ENCODE results near the gene ANKRD61. TPM values are rescaled to one million over a fixed set of nuclear protein-coding genes. Genes with fewer than 3 reads are reported as not detected.

ANKRD61 gene
- 0.26 to 0.97 TPM (median 0.67 TPM) in 5 replicates for total RNA-seq (2022; extraction: Qiagen RNA extraction)

DNA sequence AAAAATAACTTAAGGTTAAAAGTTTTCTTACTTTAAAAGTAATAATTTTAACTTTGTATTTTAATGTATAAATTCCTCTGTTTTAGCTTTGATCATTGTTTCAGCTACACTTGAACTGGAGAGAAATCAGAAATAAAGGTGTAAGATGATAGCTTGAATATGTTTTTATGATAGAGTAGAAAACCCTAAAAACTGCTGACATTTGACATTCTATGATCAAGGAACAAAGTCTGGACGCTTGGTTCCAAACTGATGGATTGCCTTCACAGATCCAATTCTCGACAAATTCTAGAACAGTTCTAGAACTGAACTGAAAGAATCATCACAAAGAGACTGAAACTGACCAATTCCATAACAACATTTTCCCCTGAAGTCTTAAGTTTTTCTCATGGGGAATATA, at the start of gene ANKRD61:
TSS of gene ANKRD61 (plus strand) at position 389 of the 400 bp plus-strand sequence. CDS start at position 389, 0 bp downstream.

DNA sequence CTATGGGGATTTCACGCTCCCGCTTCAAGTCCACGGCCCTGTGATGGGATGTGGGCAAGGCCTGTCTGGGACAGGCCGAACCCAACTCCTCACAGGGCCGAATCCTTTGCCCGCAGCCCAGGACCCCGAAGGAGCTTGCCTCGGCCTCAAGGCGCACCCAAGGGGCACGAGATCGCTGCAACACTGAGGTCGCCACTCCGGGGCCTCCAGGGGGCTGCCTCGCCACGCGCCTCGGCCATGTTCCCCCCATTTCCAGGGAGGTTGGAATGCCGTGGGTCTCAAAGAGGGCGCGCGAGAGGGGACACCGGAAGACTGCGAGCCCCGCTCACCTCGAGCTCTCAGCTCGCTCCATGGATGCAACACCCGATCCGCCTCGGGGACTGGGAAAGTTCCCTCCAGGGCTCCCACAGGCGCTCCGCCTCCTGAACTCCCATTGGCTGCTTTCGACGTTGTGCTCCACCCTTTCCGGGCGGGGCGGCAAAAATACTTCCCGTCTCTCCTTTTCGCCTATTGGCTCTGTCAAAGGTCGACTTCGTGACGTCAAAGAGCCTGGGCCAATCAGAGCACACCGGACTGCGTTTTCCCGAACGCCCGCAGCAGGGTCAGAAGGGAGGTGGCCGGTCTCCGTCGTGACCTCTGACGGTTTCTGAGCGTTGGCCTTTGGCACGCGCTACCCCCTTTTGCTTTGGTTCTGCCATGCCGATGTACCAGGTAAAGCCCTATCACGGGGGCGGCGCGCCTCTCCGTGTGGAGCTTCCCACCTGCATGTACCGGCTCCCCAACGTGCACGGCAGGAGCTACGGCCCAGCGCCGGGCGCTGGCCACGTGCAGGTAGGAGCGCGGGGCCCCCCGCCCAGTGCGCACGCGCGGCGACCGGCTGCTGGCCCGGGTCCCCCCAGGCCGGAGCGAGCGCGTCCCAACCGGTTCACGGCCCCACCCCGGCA, 22.2 kb upstream of the ANKRD61 start, which contains the start of the genes AIMP2 and PMS2:
TSS of gene AIMP2 (plus strand) at position 605 of the 944 bp plus-strand sequence. CDS start at position 697, 92 bp downstream.
TSS of gene PMS2 (minus strand) at position 382 of the 944 bp plus-strand sequence. CDS start at position 352, 30 bp downstream.

Other genes starting within 250 kb of the ANKRD61 start
- 18.7 to 26.9 TPM (median 24.8 TPM) in 5 replicates for gene RNF216, start 249.7 kb upstream of the ANKRD61 start, total RNA-seq (2022; extraction: Qiagen RNA extraction)
- gene OCM, start 150.6 kb upstream of the ANKRD61 start, total RNA-seq (2022; extraction: Qiagen RNA extraction), result not detected in 5 replicates
- gene CCZ1, start 132.6 kb upstream of the ANKRD61 start, total RNA-seq (2022; extraction: Qiagen RNA extraction), result 72.6 to 77.0 TPM (median 75.5 TPM) in 5 replicates
- gene RSPH10B, start 60.7 kb upstream of the ANKRD61 start, total RNA-seq (2022; extraction: Qiagen RNA extraction), result 0.10 to 0.16 TPM (median 0.12 TPM) in 3 of 5 replicates, not detected in the others
- gene PMS2, start 22.3 kb upstream of the ANKRD61 start, total RNA-seq (2022; extraction: Qiagen RNA extraction), result 11.5 to 15.4 TPM (median 14.1 TPM) in 5 replicates
- gene AIMP2, start 22.1 kb upstream of the ANKRD61 start, total RNA-seq (2022; extraction: Qiagen RNA extraction), result 77.8 to 91.5 TPM (median 85.4 TPM) in 5 replicates
- 65.2 to 89.4 TPM (median 80.4 TPM) in 5 replicates for gene EIF2AK1, start 27.8 kb downstream of the ANKRD61 start, total RNA-seq (2022; extraction: Qiagen RNA extraction)
- gene USP42, start 73.6 kb downstream of the ANKRD61 start, total RNA-seq (2022; extraction: Qiagen RNA extraction), result 6.4 to 9.5 TPM (median 8.4 TPM) in 5 replicates
- gene CYTH3, start 241.2 kb downstream of the ANKRD61 start, total RNA-seq (2022; extraction: Qiagen RNA extraction), result 26.1 to 35.1 TPM (median 31.3 TPM) in 5 replicates